ENCODE measurements around the gene TK1.
A peak's percentile ranks its signal among the peaks of the same experiment; 100 is the strongest.

GRCh38 chr17:78174870-78175642 is 11.8 kb downstream of the TK1 start:
- TF ChIP-seq, protein P1, sequence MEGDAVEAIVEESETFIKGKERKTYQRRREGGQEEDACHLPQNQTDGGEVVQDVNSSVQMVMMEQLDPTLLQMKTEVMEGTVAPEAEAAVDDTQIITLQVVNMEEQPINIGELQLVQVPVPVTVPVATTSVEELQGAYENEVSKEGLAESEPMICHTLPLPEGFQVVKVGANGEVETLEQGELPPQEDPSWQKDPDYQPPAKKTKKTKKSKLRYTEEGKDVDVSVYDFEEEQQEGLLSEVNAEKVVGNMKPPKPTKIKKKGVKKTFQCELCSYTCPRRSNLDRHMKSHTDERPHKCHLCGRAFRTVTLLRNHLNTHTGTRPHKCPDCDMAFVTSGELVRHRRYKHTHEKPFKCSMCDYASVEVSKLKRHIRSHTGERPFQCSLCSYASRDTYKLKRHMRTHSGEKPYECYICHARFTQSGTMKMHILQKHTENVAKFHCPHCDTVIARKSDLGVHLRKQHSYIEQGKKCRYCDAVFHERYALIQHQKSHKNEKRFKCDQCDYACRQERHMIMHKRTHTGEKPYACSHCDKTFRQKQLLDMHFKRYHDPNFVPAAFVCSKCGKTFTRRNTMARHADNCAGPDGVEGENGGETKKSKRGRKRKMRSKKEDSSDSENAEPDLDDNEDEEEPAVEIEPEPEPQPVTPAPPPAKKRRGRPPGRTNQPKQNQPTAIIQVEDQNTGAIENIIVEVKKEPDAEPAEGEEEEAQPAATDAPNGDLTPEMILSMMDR (IDR thresholded peaks at IDR 0.05) = peak in 1 of 5 experiments; percentile 41
- TF ChIP-seq POLR2A (IDR thresholded peaks at IDR 0.05) = peak; percentile 63
